ENCODE data around the gene TMEM92.
A peak's percentile ranks its signal among the peaks of the same experiment; 100 is the strongest.
"Not testable (repeated sequence)": the region's sequence is repeated elsewhere in the genome, so short reads cannot be mapped to it uniquely, and the experiment has no call there.

TMEM92 gene

DNA sequence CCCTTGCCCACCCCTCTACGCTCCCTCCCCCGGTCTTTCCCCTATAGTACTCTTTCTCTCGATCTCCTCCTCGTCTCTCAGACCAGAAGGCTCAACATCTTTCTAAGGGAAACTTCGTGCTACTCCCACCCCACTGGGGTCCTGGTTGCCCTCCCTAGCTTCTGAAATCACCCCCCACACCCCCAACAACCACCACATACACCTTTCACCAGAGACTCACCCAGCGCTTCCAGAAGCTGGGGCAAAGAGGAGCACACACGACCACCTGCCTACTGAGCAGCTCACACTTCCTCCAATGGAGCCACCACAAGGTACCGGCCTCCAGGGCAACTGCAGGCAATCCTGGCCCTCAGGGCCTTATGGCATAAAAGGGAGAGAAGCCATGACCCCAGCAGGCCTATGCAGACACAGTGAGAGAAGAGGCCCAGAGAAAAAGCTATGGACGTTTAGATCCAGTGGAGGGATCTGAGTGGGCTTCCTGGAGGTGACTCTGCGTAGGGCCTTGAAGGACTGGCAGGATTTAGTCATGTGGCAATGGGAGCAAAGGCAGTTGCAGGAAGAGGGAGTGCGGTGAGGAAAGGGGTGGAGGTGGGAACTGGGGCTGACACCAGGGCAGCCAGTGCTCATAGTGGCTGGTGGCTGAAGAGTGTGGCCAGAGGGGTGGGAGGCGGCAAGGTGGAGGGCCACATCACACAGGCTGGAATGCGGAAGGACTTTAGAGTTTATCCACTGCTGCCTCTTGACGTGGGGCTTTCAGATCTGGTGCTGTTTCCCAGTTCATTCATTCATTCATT is 12.1 kb upstream of the TMEM92 start:
- DNase-seq (ENCODE audit: low read depth, low spot score), result no peak

GRCh38 chr17:50263331-50264262 is 10.7 kb upstream of the TMEM92 start:
- DNase-seq (ENCODE audit: low read depth, low spot score), result no peak

DNA sequence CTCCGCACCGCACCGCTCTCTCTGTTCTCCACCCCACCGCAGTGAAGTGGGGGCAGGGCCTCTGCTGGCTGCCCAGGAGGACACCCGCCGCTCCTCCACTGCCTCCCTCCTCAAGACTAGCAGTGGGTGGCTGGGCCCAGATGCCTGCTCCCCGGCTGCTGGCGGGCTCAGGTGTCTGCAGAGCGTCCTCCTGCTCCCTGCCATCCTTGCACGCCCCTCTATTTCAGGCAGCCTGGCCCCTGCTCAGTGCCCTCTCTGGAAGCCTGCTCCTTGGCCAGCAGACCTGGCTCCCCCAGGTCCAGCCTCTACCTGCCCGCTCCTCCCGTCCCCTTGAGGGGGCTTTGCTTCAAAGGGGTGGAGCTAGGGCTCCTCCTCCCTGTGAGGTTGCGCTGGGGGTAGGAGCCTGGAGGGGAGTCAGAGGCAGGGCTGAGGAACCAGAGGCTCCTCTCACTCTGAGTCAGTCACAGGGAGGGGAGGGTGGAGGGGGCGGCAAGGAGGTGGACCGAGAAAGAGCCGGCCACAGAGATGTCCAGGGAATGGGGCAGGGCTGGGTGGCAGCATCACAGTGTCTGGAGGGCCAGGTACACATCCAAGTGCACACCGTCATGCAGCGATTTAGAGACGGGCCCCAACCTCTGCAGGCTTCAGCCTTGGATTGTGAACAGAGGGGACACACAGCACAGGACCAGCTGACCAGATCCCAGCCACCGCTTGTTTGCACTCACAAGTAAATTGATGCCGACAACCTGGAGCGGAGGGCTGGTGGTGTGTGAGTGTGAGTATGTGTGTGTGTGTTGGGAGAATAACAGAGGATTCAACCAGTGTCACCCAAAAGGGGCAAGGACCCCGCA is 9.8 kb upstream of the TMEM92 start:
- DNase-seq (ENCODE audit: low read depth, low spot score), result no peak

DNA sequence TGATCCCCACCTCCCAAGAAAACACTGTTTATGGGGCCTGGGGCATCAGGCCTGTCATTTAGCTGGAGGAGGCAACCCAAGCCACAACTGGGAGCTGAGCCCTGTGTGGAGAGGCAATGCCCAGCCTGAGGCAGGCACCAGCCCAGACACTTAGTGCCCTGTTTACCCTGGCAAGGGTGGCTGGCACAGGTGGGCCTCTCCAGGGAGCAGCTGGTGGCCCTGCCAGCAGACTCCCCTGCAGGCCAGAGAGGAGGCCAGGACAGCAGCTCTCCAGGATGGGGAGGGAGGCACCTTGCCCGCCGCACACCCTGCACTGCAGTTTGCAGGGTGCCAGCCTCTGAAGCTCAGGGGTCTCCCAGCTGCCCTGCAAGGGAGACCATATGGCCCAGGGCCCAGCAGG is 9.1 kb upstream of the TMEM92 start:
- DNase-seq (ENCODE audit: low read depth, low spot score), result no peak

- DNase-seq (ENCODE audit: low read depth, low spot score), result no peak
Measured at GRCh38 chr17:50265690-50266315, 8.5 kb upstream of the TMEM92 start.

DNA sequence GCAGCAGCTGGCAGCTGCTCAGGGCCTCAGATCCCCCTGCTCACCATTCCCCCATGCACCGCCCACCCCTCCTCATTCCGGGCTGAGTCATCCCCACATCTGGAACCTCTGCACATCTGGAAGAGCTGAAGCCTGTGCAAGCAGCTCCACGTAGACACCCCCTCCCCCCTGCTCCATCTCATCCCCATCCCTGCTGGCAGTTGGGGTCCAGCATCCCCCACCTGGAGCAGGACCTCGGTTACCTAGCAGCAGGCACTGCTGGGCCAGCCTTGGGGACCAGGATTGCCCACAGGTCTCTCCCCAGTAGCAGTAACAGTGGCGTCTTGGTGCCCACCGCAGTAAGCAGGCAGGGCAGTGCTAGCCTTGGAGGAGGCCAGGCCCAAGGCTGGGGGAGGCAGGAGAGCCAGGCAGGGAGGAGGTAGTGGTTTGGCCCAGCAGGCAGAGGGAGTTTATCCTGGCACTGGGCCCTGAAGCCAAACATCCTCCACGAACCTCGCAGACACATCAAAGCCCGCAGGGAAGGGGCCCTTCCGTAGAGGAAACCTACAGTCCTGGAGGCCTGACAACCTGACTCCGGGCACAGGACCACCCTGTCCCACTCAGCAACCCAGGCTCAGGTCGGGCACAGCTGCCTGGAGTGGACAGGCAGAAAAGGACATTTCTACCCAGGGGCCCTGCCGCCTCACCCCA is 7.7 kb upstream of the TMEM92 start:
- peak; percentile 91 for DNase-seq (ENCODE audit: low read depth, low spot score)

DNA sequence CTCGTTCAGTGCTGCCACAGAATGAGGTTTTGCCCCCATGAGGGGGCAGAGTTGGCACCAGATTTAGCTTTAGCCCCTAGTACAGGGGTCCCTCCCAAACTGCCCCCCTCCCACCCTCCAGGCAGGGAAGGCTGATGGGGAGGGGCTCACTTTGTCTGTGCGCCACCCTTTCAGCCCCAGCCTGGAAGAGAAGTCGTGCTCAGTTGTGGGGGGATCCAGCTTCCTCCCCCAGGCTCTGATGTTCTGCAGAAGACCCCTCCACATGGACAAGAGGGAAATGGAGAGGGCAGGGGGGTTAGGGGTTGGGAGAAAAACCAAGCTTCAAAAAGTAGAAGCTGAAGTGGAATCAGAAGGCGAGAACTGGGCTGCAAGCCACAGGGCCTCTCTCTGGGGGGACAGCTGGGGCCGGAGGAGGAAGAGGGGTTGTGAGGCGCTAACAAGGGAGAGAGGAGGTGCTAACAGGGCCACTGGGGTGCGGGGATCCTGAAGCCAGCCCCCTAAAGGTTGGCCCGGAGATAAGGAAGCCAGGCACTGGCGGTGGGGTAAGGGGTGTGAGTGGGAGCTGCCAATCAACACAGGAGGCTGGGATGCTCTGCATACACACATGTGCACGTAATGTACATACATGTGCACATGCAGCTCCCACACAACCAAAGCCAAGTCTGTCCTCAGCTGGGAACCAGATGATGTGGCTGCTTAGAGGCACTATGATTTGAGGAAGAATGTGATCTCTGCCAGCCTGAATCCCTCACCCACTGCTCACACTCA is 7.0 kb upstream of the TMEM92 start:
- no peak for DNase-seq (ENCODE audit: low read depth, low spot score)

DNA sequence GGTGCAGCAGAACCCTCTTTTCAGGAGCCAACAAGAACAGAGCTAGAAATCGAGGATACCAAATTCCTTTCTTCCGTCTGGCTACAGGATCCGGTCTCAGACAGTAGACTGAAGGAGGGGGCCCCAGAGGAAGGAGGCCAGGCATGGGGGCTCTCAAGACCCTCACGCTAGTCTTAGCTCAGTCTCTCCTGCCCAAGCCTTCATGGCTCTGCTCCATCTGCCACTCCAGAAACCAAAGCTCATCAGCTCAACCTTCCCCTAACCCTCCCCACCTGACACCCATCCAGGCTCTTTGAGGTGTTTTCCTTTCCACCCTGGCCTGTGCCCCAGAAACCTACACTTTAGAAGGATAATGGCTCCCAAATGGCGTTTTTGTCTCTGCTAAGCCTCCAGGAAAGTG is 6.2 kb upstream of the TMEM92 start:
- DNase-seq (ENCODE audit: low read depth, low spot score), result no peak

GRCh38 chr17:50268743-50269275 is 5.5 kb upstream of the TMEM92 start:
- DNase-seq (ENCODE audit: low read depth, low spot score), result no peak

- peak; percentile 86 for DNase-seq (ENCODE audit: low read depth, low spot score)
Measured at GRCh38 chr17:50269477-50270434, 4.5 kb upstream of the TMEM92 start.

DNA sequence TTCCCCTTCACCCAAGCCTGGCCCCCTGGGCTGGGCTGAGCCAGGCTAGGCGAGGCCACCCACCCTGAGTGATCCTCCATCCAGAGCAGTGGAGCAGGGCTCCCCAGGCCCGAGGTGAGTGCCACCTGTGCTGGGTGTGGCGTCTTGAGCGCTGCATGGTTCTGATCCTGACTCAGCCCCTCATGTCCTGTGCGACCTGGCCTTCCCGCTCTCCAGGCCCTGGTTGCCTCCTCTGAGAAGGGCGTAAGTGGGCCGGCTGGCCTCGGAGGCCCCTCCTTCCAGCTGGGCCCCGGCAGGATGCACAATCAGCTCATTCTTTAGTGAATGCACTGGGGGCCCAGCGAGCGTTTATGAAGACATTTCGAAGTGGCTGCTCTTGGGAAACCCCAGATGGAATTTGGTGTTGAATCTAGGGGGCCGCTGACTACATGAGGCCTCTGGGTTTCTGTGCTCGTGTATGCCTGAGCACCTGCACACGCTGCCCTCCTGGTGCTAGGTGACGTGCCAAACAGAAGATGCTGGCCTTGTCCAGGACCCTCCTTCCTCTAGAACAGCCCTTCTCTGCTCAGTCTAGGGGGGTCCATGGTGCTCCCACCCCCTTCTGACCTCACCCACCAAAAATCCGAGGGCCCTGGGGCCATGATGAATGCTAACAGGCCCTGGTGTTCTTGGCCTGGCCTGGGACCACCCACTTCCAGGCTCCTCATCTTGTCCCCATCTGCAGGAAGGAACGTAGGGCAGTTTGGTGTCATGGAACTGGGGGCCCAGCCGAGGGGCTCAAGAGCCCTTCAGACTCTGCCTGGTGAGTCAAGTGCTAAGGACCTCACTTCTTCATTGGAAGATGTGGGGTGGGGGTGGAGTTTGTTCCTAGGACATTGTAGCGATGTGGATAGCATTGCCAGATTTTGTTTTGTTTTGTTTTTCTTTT is 3.6 kb upstream of the TMEM92 start:
- DNase-seq (ENCODE audit: low read depth, low spot score), result peak; percentile 84

GRCh38 chr17:50271363-50271750 is 2.9 kb upstream of the TMEM92 start:
- DNase-seq (ENCODE audit: low read depth, low spot score), result not testable (repeated sequence)

DNA sequence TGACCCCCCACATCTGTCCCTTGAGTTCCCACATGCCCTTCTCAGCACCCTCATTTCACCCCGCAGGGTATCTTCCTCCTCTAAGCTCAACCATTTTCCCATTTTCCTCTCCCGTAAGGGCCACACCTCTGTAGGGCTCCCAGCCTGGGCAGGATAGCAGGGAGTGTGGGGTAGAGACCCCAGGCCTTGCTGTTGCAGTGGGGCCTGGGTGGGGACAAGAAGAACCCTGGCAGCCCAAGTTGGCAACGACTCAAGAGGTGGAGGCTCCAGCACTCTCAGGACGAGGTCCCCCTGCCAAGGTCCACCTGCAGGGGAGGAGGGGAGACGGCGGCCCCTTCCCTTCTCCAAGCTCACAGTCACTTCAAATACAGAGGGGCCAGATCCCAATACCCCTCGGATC is 2.0 kb upstream of the TMEM92 start:
- no peak for DNase-seq (ENCODE audit: low read depth, low spot score)

DNA sequence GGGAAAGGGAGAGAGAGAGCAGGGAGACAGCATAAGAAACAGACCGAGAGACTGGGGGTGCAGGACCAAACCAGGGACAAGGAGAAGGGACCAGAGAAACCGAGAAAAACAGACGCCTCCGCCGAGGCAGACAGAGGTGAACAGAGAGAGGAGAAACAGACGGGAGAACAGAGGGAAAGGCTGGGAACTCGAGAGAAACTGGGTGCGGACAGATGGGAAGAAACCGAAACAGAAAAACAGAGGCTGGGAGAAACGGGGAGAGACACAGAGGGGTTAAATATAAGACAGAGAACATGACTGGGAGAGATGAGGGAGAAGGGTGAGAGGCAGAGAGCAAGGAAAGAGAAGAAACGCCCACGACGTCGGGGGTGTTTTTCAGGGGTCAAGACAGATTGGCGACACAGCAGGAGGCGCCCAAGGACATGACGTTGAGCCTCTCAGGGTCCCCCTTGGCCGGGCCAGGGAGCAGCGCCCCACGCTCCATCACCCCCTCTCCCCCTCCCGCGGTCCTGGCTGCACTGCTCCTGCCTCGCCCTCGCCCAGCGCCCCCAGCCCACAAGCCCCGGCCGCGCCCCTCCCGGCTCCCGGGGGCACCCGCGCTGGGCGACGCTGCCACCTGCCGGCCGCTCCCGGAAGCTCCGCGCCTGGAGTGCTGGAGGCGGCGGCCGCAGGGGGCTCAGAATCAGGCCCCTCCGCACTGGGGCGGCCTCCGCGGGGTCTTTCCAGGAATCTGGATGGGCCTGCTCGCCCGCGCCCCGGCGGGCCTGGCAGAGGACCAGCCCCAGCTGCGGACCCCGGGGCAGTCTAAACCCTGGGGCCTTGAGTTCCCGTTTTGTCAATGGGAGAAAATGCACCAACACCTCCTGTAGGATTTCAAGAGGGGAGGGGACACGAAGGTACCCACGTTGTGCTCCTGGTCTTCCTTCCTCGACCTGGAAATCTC is 1.3 kb upstream of the TMEM92 start:
- DNase-seq (ENCODE audit: low read depth, low spot score), result no peak

DNA sequence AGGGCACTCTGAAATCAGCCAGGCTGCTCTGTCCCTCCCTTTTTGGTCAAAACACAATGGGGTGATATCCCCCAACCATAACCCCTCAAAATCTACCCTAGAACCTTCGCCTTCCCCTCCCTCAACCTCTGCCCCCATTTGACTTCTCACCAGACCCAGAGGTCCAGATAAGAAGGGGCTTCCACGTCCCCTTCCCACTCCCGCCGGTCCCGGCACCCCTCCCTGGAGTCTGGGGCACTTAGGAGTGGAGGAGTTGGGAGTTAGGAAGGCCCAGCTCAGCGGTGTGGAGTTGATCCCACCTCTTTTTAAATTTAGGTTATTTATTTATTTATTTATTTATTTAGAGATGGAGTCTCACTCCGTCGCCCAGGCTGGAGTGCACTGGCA is 619 bp upstream of the TMEM92 start:
- DNase-seq (ENCODE audit: low read depth, low spot score), result no peak

- DNase-seq (ENCODE audit: low read depth, low spot score), result no peak
Measured at GRCh38 chr17:50274897-50275221, 593 bp downstream of the TMEM92 start.

DNA sequence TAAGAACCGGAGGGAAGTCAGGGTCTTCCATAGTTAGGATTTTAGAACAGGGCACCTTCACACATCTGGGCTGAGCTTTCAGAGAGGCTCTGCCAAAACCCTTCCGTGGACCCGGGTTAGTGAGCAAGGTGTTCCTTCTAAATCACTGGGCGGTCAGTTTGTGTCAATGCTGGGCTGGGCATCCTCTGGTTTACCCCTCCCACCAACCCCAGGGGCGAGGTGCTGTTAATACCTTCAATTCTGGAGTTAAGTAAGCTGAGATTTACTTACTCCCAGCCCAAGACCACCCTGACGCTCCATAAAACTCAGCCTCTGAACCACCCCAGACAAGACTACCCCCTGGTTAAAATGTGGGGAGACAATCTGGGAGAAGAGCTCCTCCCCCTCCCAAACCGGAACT is 1.0 kb downstream of the TMEM92 start:
- no peak for DNase-seq (ENCODE audit: low read depth, low spot score)

Measured in smooth muscle cell of the brain vasculature (primary cell).